HepG2 (cell line): Measurements from ENCODE around the gene SLX9. TPM values are rescaled to one million over a fixed set of nuclear protein-coding genes. Genes with fewer than 3 reads are reported as not detected.

Source experiments
- FOXO1 ChIP-seq: sonication (generic); formaldehyde crosslinking; IDR thresholded peaks from 2 replicates; pipeline ENCODE4 v1.4.0; 2020; ENCODE audit warnings: missing genetic modification reagents
- GATAD1 ChIP-seq: IDR thresholded peaks from 2 replicates; pipeline ENCODE4 v1.6.1; 2016; ENCODE audit warnings: missing genetic modification reagents, missing compliant biosample characterization
- MED1 ChIP-seq: sonication (generic); formaldehyde crosslinking; IDR thresholded peaks from 2 replicates; pipeline ENCODE4 v1.4.0; 2020; ENCODE audit warnings: missing genetic modification reagents
- NR2F1 ChIP-seq, 2 experiments: fragments of 450-650 bp in 1 of 2; formaldehyde crosslinking in 1 of 2; IDR thresholded peaks; 2 replicates each; pipeline versions ENCODE4 v1.5.0 to v1.6.1; 2016 to 2020; ENCODE audit warnings: mild to moderate bottlenecking in 1 of 2, missing compliant biosample characterization in 1 of 2, missing genetic modification reagents in 1 of 2, moderate library complexity in 1 of 2
- PATZ1 ChIP-seq: sonication (generic); formaldehyde crosslinking; IDR thresholded peaks from 2 replicates; pipeline ENCODE4 v1.4.0; 2020; ENCODE audit warnings: missing genetic modification reagents
- RFX1 ChIP-seq: fragments of 450-650 bp; IDR thresholded peaks from 2 replicates; pipeline ENCODE4 v1.6.1; 2017
- YEATS2 ChIP-seq: sonication (generic); formaldehyde crosslinking; IDR thresholded peaks from 2 replicates; pipeline ENCODE4 v1.4.0; 2020; ENCODE audit warnings: missing genetic modification reagents, borderline replicate concordance
- ZBTB33 ChIP-seq: sonication (generic); formaldehyde crosslinking; IDR thresholded peaks from 2 replicates; pipeline ENCODE4 v1.4.0; 2020; ENCODE audit warnings: missing genetic modification reagents
- ZNF138 ChIP-seq: sonication (generic); formaldehyde crosslinking; IDR thresholded peaks from 2 replicates; pipeline ENCODE4 v1.5.0; 2020; ENCODE audit warnings: mild to moderate bottlenecking, low read depth, missing genetic modification reagents
- ZNF33A ChIP-seq: sonication (generic); formaldehyde crosslinking; IDR thresholded peaks from 2 replicates; pipeline ENCODE4 v1.5.1; 2020; ENCODE audit warnings: missing genetic modification reagents, mild to moderate bottlenecking, moderate library complexity, borderline replicate concordance
- ZNF572 ChIP-seq: sonication (generic); formaldehyde crosslinking; IDR thresholded peaks from 2 replicates; pipeline ENCODE4 v1.5.1; 2020; ENCODE audit warnings: mild to moderate bottlenecking, missing genetic modification reagents
- ZNF629 ChIP-seq: sonication (generic); formaldehyde crosslinking; conservative IDR thresholded peaks from 2 replicates; pipeline ENCODE4 v1.5.0; 2020; ENCODE audit warnings: missing genetic modification reagents
- ZSCAN9 ChIP-seq: IDR thresholded peaks from 2 replicates; pipeline ENCODE4 v1.6.1; 2016; ENCODE audit warnings: borderline replicate concordance
- polyA plus RNA-seq, 8 experiments: library from polyadenylated mRNA; depleted of rRNA in 3 of 8; stranded (reverse) in 7 of 8; unstranded in 1 of 8; fragments of >200 nt; fragmentation: Illumina TruSeq in 4 of 8; extraction: Trizol in 4 of 8; gene quantifications; 2 replicates each; pipeline versions ENCODE4 v1.2.1 to v1.2.3, GENCODE V29; 2011 to 2016; ENCODE audit warnings: low read depth in 4 of 8, missing spikeins in 1 of 8, mixed read lengths in 1 of 8; ENCODE audit not compliant: insufficient read depth in 1 of 8
- total RNA-seq, 5 experiments: library from RNA; depleted of rRNA; stranded (reverse); fragments of >200 nt; fragmentation: Illumina TruSeq; extraction: Trizol; gene quantifications; 2 replicates each; pipeline ENCODE4 v1.2.3, GENCODE V29; 2016; ENCODE audit warnings: low read depth in 1 of 5
- TF ChIP-seq, protein P1 (sequence below): sonication (generic); formaldehyde crosslinking; IDR thresholded peaks from 2 replicates; pipeline ENCODE4 v1.5.0; 2020; ENCODE audit warnings: mild to moderate bottlenecking, missing genetic modification reagents, borderline replicate concordance
- TF ChIP-seq, protein P2 (sequence below): sonication (generic); formaldehyde crosslinking; IDR thresholded peaks from 2 replicates; pipeline ENCODE4 v1.5.1; 2020; ENCODE audit warnings: mild to moderate bottlenecking, missing genetic modification reagents, moderate library complexity

Gene SLX9
- total and polyA plus RNA-seq, 2 of the 13 experiments (the other 11 are each of a cell fraction or from before 2014, with no cell fraction given): 21.0 to 47.1 TPM

GRCh38 chr21:44892536-44893277 is 47.1 kb upstream of the SLX9 start (continued):
- TF ChIP-seq, protein P1, sequence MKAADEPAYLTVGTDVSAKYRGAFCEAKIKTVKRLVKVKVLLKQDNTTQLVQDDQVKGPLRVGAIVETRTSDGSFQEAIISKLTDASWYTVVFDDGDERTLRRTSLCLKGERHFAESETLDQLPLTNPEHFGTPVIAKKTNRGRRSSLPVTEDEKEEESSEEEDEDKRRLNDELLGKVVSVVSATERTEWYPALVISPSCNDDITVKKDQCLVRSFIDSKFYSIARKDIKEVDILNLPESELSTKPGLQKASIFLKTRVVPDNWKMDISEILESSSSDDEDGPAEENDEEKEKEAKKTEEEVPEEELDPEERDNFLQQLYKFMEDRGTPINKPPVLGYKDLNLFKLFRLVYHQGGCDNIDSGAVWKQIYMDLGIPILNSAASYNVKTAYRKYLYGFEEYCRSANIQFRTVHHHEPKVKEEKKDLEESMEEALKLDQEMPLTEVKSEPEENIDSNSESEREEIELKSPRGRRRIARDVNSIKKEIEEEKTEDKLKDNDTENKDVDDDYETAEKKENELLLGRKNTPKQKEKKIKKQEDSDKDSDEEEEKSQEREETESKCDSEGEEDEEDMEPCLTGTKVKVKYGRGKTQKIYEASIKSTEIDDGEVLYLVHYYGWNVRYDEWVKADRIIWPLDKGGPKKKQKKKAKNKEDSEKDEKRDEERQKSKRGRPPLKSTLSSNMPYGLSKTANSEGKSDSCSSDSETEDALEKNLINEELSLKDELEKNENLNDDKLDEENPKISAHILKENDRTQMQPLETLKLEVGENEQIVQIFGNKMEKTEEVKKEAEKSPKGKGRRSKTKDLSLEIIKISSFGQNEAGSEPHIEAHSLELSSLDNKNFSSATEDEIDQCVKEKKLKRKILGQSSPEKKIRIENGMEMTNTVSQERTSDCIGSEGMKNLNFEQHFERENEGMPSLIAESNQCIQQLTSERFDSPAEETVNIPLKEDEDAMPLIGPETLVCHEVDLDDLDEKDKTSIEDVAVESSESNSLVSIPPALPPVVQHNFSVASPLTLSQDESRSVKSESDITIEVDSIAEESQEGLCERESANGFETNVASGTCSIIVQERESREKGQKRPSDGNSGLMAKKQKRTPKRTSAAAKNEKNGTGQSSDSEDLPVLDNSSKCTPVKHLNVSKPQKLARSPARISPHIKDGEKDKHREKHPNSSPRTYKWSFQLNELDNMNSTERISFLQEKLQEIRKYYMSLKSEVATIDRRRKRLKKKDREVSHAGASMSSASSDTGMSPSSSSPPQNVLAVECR: 0 out of 2 replicates have a peak, but pooled peaks have one; percentile 28
- TF ChIP-seq, protein P2, sequence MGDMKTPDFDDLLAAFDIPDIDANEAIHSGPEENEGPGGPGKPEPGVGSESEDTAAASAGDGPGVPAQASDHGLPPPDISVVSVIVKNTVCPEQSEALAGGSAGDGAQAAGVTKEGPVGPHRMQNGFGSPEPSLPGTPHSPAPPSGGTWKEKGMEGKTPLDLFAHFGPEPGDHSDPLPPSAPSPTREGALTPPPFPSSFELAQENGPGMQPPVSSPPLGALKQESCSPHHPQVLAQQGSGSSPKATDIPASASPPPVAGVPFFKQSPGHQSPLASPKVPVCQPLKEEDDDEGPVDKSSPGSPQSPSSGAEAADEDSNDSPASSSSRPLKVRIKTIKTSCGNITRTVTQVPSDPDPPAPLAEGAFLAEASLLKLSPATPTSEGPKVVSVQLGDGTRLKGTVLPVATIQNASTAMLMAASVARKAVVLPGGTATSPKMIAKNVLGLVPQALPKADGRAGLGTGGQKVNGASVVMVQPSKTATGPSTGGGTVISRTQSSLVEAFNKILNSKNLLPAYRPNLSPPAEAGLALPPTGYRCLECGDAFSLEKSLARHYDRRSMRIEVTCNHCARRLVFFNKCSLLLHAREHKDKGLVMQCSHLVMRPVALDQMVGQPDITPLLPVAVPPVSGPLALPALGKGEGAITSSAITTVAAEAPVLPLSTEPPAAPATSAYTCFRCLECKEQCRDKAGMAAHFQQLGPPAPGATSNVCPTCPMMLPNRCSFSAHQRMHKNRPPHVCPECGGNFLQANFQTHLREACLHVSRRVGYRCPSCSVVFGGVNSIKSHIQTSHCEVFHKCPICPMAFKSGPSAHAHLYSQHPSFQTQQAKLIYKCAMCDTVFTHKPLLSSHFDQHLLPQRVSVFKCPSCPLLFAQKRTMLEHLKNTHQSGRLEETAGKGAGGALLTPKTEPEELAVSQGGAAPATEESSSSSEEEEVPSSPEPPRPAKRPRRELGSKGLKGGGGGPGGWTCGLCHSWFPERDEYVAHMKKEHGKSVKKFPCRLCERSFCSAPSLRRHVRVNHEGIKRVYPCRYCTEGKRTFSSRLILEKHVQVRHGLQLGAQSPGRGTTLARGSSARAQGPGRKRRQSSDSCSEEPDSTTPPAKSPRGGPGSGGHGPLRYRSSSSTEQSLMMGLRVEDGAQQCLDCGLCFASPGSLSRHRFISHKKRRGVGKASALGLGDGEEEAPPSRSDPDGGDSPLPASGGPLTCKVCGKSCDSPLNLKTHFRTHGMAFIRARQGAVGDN: peak; percentile 51
- TF ChIP-seq ZNF138 (no peak), ZNF572 (CRISPR knock-in tag) (0 out of 2 replicates have a peak, but pooled peaks have one; percentile 21), MED1 (CRISPR knock-in tag) (0 out of 2 replicates have a peak, but pooled peaks have one; percentile 23), NR2F1 (CRISPR knock-in tag; IDR thresholded peaks at IDR 0.05) (no peak), GATAD1 (CRISPR knock-in tag) (0 out of 2 replicates have a peak, but pooled peaks have one; percentile 27), FOXO1 (CRISPR knock-in tag) (0 out of 2 replicates have a peak, but pooled peaks have one; percentile 21), ZNF33A (CRISPR knock-in tag) (no peak), ZBTB33 (CRISPR knock-in tag) (peak; percentile 59; the same call in 1 of the 2 replicates), PATZ1 (CRISPR knock-in tag) (0 out of 2 replicates have a peak, but pooled peaks have one; percentile 16), RFX1 (no peak), YEATS2 (peak; percentile 34; the same call in 1 of the 2 replicates), ZNF629 (CRISPR knock-in tag) (no peak), ZSCAN9 (CRISPR knock-in tag) (peak; percentile 67; the same call in 1 of the 2 replicates)
